ENCODE data around the gene PTPRK.

DNA sequence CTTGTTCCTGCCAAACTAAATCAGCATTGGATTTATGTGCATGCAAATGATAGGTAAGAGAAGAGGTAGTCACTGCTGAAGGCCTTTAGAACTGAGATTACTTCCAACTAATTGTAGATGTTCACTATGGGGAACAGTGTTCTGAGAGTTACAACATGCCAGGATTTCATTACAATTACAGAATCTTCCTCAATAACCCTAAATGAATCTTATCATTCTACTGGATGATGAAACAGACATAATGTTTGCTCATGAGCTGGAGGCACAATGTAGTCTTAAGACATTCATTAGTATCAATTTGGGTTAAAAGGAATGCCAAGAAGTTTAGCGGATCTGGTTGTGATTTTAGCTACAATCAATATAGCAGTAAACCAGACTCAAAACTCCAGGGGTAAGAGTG, 370.6 kb downstream of the PTPRK start:
- TF ChIP-seq, protein P1, sequence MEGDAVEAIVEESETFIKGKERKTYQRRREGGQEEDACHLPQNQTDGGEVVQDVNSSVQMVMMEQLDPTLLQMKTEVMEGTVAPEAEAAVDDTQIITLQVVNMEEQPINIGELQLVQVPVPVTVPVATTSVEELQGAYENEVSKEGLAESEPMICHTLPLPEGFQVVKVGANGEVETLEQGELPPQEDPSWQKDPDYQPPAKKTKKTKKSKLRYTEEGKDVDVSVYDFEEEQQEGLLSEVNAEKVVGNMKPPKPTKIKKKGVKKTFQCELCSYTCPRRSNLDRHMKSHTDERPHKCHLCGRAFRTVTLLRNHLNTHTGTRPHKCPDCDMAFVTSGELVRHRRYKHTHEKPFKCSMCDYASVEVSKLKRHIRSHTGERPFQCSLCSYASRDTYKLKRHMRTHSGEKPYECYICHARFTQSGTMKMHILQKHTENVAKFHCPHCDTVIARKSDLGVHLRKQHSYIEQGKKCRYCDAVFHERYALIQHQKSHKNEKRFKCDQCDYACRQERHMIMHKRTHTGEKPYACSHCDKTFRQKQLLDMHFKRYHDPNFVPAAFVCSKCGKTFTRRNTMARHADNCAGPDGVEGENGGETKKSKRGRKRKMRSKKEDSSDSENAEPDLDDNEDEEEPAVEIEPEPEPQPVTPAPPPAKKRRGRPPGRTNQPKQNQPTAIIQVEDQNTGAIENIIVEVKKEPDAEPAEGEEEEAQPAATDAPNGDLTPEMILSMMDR (IDR thresholded peaks at IDR 0.05): no peak
- TF ChIP-seq EZH2 (IDR thresholded peaks at IDR 0.05; ENCODE audit: borderline replicate concordance, insufficient read depth, low read depth, low read length, poor library complexity, severe bottlenecking): no peak
